Fibroblast of skin of right quadriceps (primary cell): ENCODE results near the gene UST.
"Not testable (repeated sequence)": the region's sequence is repeated elsewhere in the genome, so short reads cannot be mapped to it uniquely, and the experiment has no call there.

Experiments
- DNase-seq: peaks from one replicate; pipeline ENCODE4 v3.0.0-alpha.2; 2013

UST gene

GRCh38 chr6:148842296-148843019 lies 95.6 kb downstream of the UST start:
- DNase-seq = peak; percentile 25

- no peak for DNase-seq
These were observed 98.6 kb downstream of the UST start for GRCh38 chr6:148845464-148845863.

GRCh38 chr6:148846778-148847761 lies 100.2 kb downstream of the UST start:
- no peak for DNase-seq

DNA sequence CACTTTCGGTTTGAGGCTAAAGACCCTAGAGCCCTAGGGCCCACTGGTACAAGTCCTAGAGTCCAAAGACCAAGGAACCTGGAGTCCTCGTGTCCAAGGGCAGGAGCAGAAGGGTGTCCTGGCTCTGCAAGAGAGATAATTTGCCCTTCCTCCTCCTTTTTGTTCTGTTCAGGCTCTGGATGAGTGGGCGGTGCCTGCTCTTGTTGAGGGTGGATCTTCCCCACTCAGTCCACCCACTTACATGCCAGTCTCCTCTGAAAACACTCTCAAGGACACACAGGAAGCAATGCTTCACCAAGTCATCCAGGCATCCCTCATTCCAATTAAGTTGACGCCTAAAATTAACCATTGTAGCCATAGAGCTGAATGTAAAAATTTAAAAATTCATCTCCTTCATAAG lies 102.1 kb downstream of the UST start:
- no peak for DNase-seq

DNA sequence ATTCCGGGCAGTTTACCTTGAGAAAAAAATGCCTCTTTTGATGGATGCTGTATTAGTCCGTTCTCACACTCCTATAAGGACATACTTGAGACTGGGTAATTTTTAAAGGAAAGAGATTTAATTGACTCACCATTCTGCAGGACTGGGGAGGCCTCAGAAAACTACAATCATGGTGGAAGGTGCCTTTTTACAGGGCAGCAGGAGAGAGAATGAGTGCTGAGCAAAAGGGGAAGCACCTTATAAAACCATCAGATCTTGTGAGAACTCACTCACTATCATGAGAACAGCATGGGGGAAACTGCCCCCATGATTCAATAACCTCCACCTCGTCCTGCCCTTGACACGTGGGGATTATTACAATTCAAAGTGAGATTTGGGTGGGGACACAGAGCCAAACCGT lies 102.6 kb downstream of the UST start:
- not testable (repeated sequence) for DNase-seq

- no peak for DNase-seq
These were observed 104.1 kb downstream of the UST start for GRCh38 chr6:148850964-148851363.

DNA sequence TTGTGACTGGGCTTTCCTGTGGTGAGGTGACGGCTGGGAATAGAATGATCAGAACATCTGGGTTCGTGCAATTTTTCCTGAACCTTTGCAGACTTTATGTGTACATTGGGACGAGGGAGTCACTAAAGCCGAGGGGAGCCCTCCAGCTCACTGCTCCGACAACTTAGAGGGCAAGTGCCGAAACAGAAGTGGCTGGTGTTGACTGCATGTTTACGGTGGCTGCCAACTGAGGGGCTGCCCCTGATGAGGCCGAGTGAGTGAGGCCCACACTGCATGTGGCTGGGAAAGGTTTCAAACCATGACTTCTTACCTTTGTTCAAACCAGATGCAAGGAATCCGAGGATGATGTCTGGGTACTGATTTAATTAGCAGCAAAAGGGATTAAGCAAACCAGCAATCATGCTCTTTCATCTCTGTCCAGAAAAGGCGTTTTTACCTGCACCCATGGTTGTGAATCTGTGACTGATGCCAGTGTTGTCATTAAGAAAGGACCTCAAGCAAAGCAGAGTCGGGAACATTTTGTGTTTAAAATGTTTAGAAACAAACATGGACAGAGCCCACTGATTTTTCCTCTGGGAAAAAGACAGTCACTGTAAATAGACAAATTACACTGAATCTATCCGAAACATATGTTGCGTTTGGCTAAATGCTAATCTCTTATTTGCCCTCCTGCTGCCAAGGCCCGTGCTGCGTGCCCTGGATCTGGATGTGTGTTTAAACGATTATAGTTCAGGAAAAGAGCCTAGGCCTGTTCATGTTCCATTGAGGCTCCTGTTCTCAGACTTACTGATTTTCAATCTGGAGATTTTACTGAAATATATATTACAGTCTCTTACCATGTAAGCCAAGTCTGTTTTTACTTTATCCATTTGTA lies 105.1 kb downstream of the UST start:
- DNase-seq = no peak

- no peak for DNase-seq
These were observed 105.9 kb downstream of the UST start for GRCh38 chr6:148852688-148853087.

DNA sequence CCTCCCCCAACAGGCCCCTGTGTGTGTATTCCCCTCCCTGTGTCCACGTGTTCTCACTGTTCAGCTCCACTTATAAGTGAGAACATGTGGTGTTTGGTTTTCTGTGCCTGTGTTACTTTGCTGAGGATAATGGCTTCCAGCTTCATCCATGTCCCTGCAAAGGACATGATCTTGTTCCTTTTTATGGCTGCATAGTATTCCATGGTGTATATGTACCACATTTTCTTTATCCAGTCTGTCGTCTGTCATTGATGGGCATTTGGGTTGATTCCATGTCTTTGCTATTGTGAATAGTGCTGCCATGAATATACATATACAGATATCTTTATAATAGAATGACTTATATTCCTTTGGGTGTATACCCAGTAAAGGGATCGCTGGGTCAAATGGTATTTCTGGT lies 106.3 kb downstream of the UST start:
- not testable (repeated sequence) for DNase-seq

- DNase-seq = no peak
These were observed 107.3 kb downstream of the UST start for GRCh38 chr6:148854096-148854495.

- no peak for DNase-seq
These were observed 108.2 kb downstream of the UST start for GRCh38 chr6:148854992-148855391.

DNA sequence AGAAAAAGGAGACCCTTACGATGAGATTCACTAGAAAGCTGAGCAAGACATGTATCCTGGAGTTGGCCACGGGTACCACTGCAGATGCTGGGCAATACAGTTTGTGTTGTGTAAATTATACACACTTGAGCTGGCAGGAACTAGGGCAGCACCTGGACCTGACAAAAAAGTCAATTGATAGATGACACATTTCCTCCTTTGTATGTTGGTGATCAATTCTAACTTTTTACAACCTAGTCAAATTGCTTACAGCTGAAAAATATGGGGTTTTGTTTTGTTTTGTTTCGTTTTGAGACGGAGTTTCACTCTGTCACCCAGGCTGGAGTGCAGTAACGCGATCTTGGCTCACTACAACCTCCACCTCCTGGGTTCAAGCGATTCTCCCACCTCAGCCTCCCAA lies 108.9 kb downstream of the UST start:
- no peak for DNase-seq

GRCh38 chr6:148857798-148858390 lies 111.1 kb downstream of the UST start:
- DNase-seq = peak; percentile 94

GRCh38 chr6:148864132-148864531 lies 117.3 kb downstream of the UST start:
- not testable (repeated sequence) for DNase-seq

DNA sequence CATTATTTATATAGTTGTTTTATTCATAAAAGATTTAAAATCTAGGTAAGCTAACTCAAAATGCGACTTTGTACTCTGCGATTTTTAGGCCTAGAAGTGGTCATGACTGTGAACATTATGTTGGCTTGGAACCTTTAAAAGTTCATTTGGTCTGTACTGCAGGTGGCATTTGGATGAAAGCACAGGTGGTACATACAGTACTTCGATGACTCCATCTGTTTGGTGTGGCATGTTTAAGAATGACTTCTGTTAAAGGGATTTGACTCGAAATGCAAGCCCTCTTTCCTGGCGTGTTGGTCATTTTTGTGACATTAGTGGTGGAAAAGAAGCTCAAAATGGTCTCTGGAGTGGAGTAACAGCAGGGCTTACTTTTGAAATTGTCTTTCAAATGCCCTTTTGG lies 118.1 kb downstream of the UST start:
- DNase-seq = no peak

GRCh38 chr6:148866657-148867268 lies 119.9 kb downstream of the UST start:
- DNase-seq = no peak

- DNase-seq = peak; percentile 32
These were observed 121.0 kb downstream of the UST start for GRCh38 chr6:148867862-148868261.

DNA sequence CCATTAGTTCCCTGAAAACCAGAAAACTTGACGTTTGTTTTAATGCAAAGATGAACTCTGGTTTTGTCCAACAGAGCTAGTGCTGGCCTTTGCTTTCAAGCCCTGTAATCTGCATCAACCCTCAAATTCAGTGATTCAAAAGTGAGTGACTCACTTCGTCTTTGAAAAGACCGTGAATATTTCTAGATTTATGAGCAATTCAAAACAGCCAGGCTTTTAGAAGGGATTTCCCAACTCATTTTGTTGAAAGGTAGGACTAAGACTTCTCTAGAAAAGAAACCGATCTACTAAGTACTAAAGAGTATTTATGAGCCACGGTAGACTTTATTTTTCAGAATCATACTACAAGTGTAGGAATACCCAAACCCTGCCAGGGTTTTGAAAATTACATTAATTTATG lies 121.5 kb downstream of the UST start:
- DNase-seq = peak; percentile 75

GRCh38 chr6:148868901-148869300 lies 122.1 kb downstream of the UST start:
- DNase-seq = no peak

DNA sequence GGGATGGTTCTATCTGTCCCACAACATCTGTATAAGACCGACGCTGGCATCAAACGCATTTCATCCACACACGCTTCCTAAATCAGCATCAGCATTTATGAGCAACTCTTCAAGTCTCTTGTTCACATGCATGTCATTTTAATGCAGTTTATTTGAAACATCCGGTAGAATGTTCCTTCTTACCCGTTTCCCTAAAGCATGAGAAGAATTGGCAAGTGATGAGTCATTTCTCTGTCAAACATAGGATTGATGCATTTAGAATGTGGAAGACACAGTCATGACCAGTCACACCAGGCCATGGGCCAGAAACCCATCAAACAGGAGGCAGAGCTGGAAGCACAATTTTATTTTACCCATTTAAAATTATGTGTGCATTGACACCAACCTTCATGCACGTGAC lies 122.8 kb downstream of the UST start:
- DNase-seq = peak; percentile 96

DNA sequence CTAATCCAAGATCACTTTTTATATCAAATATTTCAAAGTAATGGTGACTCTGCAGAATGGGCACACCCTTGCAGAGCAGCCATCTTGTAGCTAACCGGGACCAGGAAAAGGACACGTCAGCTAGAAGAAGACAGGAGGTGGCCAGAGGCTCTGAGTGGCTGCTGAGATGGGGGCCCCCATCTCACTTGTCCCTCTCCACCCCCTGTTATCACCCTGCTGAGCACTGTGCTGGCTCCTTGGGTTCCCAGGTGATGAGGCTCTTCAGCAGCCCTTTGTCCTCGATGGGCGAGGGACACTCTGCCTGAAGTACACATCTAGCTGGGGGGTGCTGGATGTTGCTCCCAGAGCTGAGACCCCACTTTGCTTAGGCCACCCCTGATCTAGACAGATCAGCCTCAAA lies 126.3 kb downstream of the UST start:
- no peak for DNase-seq

GRCh38 chr6:148873868-148874267 lies 127.0 kb downstream of the UST start:
- DNase-seq = no peak
